Measurements from ENCODE around the gene NDUFS1. TPM values are rescaled to one million over a fixed set of nuclear protein-coding genes. Genes with fewer than 3 reads are reported as not detected.

The NDUFS1 gene
- total RNA-seq, 1 experiment from 2014 or later: 110 TPM

DNA sequence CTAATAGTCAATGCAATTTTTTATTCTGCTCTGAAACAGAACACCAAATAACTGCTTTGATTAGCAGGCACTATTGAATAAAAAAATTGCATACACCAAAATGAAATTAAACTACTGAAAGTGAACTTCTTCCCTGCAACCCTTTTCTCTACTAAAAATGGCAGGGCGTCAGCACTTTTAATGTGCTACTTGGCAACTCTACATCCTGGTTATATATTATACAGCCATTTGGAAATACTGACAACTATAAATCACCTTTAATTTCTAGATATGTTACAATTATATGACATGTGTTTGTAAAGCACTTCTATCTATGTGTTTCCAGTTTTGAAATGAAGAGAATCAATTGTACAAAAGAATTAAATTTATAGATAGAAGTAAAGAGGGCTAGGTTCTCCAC, 9.9 kb downstream of the NDUFS1 start:
- Histone ChIP-seq H3F3A (ENCODE audit: low read length, unreplicated experiment) (no peaks in the 10 kb centered on the region), H3K9me2 (replicated peaks; ENCODE audit: low read length) (no peaks in the 10 kb centered on the region), H3K4me2 (ENCODE audit: low read length) (no peak overlapping the region), H3K9ac (ENCODE audit: low read length) (no peak overlapping the region), H3K4me1 (ENCODE audit: insufficient read depth, low read length) (no peaks in the 10 kb centered on the region), H3K9me3 (ENCODE audit: low read length) (no peaks in the 10 kb centered on the region), H3K36me3 (ENCODE audit: low read depth, low read length) (peaks cover 64% of the 10 kb centered on the region), H3K27ac (ENCODE audit: low read length) (no peak overlapping the region), H3K79me2 (ENCODE audit: low read length) (peaks cover 21% of the 10 kb centered on the region), H2AFZ (ENCODE audit: low read length) (no peak overlapping the region), H3K27me3 (ENCODE audit: low read length) (no peaks in the 10 kb centered on the region), H4K20me1 (ENCODE audit: low read length) (no peaks in the 10 kb centered on the region), H3K4me3 (ENCODE audit: low read length) (no peak overlapping the region)
- no peak for TF ChIP-seq EZH2 (IDR thresholded peaks at IDR 0.05; ENCODE audit: low read length, unreplicated experiment)
- no peak for TF ChIP-seq EZH2phosphoT487 (IDR thresholded peaks at IDR 0.05; ENCODE audit: borderline replicate concordance, low read length)
- TF ChIP-seq, protein P1, sequence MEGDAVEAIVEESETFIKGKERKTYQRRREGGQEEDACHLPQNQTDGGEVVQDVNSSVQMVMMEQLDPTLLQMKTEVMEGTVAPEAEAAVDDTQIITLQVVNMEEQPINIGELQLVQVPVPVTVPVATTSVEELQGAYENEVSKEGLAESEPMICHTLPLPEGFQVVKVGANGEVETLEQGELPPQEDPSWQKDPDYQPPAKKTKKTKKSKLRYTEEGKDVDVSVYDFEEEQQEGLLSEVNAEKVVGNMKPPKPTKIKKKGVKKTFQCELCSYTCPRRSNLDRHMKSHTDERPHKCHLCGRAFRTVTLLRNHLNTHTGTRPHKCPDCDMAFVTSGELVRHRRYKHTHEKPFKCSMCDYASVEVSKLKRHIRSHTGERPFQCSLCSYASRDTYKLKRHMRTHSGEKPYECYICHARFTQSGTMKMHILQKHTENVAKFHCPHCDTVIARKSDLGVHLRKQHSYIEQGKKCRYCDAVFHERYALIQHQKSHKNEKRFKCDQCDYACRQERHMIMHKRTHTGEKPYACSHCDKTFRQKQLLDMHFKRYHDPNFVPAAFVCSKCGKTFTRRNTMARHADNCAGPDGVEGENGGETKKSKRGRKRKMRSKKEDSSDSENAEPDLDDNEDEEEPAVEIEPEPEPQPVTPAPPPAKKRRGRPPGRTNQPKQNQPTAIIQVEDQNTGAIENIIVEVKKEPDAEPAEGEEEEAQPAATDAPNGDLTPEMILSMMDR (conservative IDR thresholded peaks at IDR 0.05; ENCODE audit: low read depth, low read length): no peak
- ChIA-PET CTCF (no interaction called here), POLR2A (ENCODE audit: unreplicated experiment) (no interaction called here)
- no peak for DNase-seq
- no TSS peak for BruUV-seq (replicated peaks)
- no peak for ATAC-seq
- intact Hi-C loops (cut with micrococcal nuclease): no loop called here

DNA sequence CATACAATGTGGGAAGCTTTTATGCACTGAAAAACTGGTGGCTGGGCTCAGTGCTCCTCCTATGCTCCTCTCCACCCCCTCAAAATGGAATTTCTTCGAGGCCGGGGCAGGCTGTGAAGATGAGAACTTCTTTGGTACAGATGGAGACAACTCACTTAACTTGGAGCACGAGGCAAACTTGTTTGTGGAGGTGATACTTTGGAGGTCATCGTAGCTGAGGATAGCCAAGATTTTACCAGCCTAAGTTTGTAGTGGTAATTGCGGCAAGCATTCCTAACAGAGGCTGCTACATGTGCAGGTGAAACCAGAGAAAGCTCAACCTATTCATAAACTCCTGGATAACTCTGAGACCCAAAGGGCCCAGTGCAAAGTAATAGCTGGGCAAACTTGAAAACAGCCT, 13.6 kb downstream of the NDUFS1 start:
- TF ChIP-seq EZH2phosphoT487 (IDR thresholded peaks at IDR 0.05; ENCODE audit: borderline replicate concordance, low read length) (no peak), EZH2 (IDR thresholded peaks at IDR 0.05; ENCODE audit: low read length, unreplicated experiment) (no peak)
- TF ChIP-seq, protein P1 (conservative IDR thresholded peaks at IDR 0.05; ENCODE audit: low read depth, low read length): no peak
- H3K27ac ChIP-seq (ENCODE audit: low read length): no peak overlapping the region
- no TSS peak for BruUV-seq (replicated peaks)
- no peaks in the 10 kb centered on the region for H4K20me1 ChIP-seq (ENCODE audit: low read length)
- ATAC-seq (no peak), DNase-seq (no peak)
- H3K9me3 ChIP-seq (ENCODE audit: low read length): no peaks in the 10 kb centered on the region
- intact Hi-C loops (cut with micrococcal nuclease): no loop called here
- no peak overlapping the region for H2AFZ ChIP-seq (ENCODE audit: low read length)
- H3K4me1 ChIP-seq (ENCODE audit: insufficient read depth, low read length): no peaks in the 10 kb centered on the region
- H3K4me2 ChIP-seq (ENCODE audit: low read length): no peak overlapping the region
- no peaks in the 10 kb centered on the region for H3K27me3 ChIP-seq (ENCODE audit: low read length)
- H3K36me3 ChIP-seq (ENCODE audit: low read depth, low read length): peaks cover 84% of the 10 kb centered on the region
- no peak overlapping the region for H3K9ac ChIP-seq (ENCODE audit: low read length)
- CTCF ChIA-PET: no interaction called here
- H3K79me2 ChIP-seq (ENCODE audit: low read length): no peaks in the 10 kb centered on the region; the same call in 1 of the 2 replicates
- no peaks in the 10 kb centered on the region for H3F3A ChIP-seq (ENCODE audit: low read length, unreplicated experiment)
- POLR2A ChIA-PET (ENCODE audit: unreplicated experiment): no interaction called here
- no peaks in the 10 kb centered on the region for H3K9me2 ChIP-seq (replicated peaks; ENCODE audit: low read length)
- H3K4me3 ChIP-seq (ENCODE audit: low read length): no peak overlapping the region

DNA sequence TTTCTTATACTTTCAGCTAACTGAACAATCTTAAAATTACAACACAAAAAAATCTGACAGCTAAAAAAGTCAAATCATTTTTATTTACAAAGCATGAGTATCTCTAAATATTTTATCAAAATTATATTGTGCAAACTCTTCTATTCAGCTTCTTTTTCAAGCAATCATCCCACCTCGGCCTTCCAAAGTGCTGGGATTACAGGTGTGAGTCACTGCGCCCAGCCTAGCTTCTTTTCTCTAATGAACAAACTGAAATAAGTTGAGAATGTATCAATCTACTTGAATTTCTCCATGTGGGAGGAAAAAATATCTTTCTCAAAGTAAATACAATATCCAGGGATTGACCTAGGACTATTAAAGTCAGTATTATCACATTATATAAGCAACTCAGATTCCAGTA, 14.9 kb downstream of the NDUFS1 start:
- ChIA-PET CTCF (no interaction called here), POLR2A (ENCODE audit: unreplicated experiment) (no interaction called here)
- Histone ChIP-seq H3K4me1 (ENCODE audit: insufficient read depth, low read length) (no peaks in the 10 kb centered on the region), H4K20me1 (ENCODE audit: low read length) (no peaks in the 10 kb centered on the region), H3K79me2 (ENCODE audit: low read length) (no peaks in the 10 kb centered on the region; the same call in 1 of the 2 replicates), H3K4me2 (ENCODE audit: low read length) (no peak overlapping the region), H3K9ac (ENCODE audit: low read length) (no peak overlapping the region), H2AFZ (ENCODE audit: low read length) (no peak overlapping the region), H3K9me2 (replicated peaks; ENCODE audit: low read length) (no peaks in the 10 kb centered on the region), H3K27ac (ENCODE audit: low read length) (no peak overlapping the region), H3F3A (ENCODE audit: low read length, unreplicated experiment) (no peaks in the 10 kb centered on the region), H3K9me3 (ENCODE audit: low read length) (no peaks in the 10 kb centered on the region), H3K27me3 (ENCODE audit: low read length) (no peaks in the 10 kb centered on the region), H3K4me3 (ENCODE audit: low read length) (no peak overlapping the region), H3K36me3 (ENCODE audit: low read depth, low read length) (peaks cover 76% of the 10 kb centered on the region)
- TF ChIP-seq EZH2phosphoT487 (IDR thresholded peaks at IDR 0.05; ENCODE audit: borderline replicate concordance, low read length) (no peak), EZH2 (IDR thresholded peaks at IDR 0.05; ENCODE audit: low read length, unreplicated experiment) (no peak)
- TF ChIP-seq, protein P1 (conservative IDR thresholded peaks at IDR 0.05; ENCODE audit: low read depth, low read length): no peak
- ATAC-seq (no peak), DNase-seq (no peak)
- BruUV-seq (replicated peaks): no TSS peak
- intact Hi-C loops (cut with micrococcal nuclease): no loop called here
